Measurements from ENCODE around the gene KCNK15. TPM values are rescaled to one million over a fixed set of nuclear protein-coding genes. Genes with fewer than 3 reads are reported as not detected.

The KCNK15 gene
- polyA plus RNA-seq, 1 donor (not counting 4 experiments of a cell fraction or from before 2014, with no cell fraction given): not detected

- no peak for DNase-seq (ENCODE audit: low read depth, low spot score)
- no peak overlapping the region for H3K4me2 ChIP-seq (ENCODE audit: control insufficient read depth, extremely low read depth, insufficient read depth, low read depth, low read length)
- TF ChIP-seq CTCF (optimal IDR thresholded peaks at IDR 0.05 in 1 of 3, IDR thresholded peaks at IDR 0.05 in 1 of 3, conservative IDR thresholded peaks at IDR 0.05 in 1 of 3; ENCODE audit: extremely low read depth in 1 of 3, insufficient read depth in 2 of 3, low read length in 3 of 3): no peak
- no peak for TF ChIP-seq EZH2 (IDR thresholded peaks at IDR 0.05; ENCODE audit: low read length)
Measured at GRCh38 chr20:44799691-44800090, 54.0 kb downstream of the KCNK15 start.

GRCh38 chr20:44800391-44801046, 54.9 kb downstream of the KCNK15 start:
- Histone ChIP-seq H3K27ac (ENCODE audit: control insufficient read depth, insufficient read depth, low read length) (no peak overlapping the region), H3K36me3 (ENCODE audit: control insufficient read depth in 2 of 2, extremely low read depth in 1 of 2, insufficient read depth in 2 of 2, low read length in 2 of 2) (no peaks in the 10 kb centered on the region), H3K9me3 (ENCODE audit: control insufficient read depth, low read depth, low read length) (no peaks in the 10 kb centered on the region), H3K9ac (ENCODE audit: control insufficient read depth, extremely low read depth, insufficient read depth, low read length) (no peak overlapping the region), H3K9me1 (ENCODE audit: control insufficient read depth, extremely low read depth, insufficient read depth, low read length) (no peaks in the 10 kb centered on the region), H3K4me3 (ENCODE audit: control insufficient read depth in 2 of 3, extremely low read depth in 1 of 3, insufficient read depth in 2 of 3, low read depth in 1 of 3, low read length in 3 of 3) (no peak overlapping the region), H3K4me2 (ENCODE audit: control insufficient read depth, extremely low read depth, insufficient read depth, low read depth, low read length) (no peak overlapping the region), H3K27me3 (ENCODE audit: control insufficient read depth, extremely low read depth, insufficient read depth, low read length) (peaks cover 8% of the 10 kb centered on the region), H3K79me2 (ENCODE audit: control insufficient read depth, insufficient read depth, low read length) (no peaks in the 10 kb centered on the region), H3K4me1 (ENCODE audit: control insufficient read depth, extremely low read depth, insufficient read depth, low read length) (no peaks in the 10 kb centered on the region), H4K20me1 (ENCODE audit: control insufficient read depth, extremely low read depth, insufficient read depth, low read length) (peaks cover 2% of the 10 kb centered on the region), H2AFZ (ENCODE audit: control insufficient read depth, low read length) (no peak overlapping the region)
- DNase-seq (ENCODE audit: low read depth, low spot score) (no peak), FAIRE-seq (no peak)
- no peak for TF ChIP-seq CTCF (optimal IDR thresholded peaks at IDR 0.05 in 1 of 3, IDR thresholded peaks at IDR 0.05 in 1 of 3, conservative IDR thresholded peaks at IDR 0.05 in 1 of 3; ENCODE audit: extremely low read depth in 1 of 3, insufficient read depth in 2 of 3, low read length in 3 of 3)
- no peak for TF ChIP-seq EZH2 (IDR thresholded peaks at IDR 0.05; ENCODE audit: low read length)
- dilution Hi-C loops (cut with MboI; ENCODE audit: extremely low pct_ligation_motif_present, low sequenced_read_pairs): no loop called here

More at GRCh38 chr20:44799691-44800090, 54.0 kb downstream of the KCNK15 start:
- no peak overlapping the region for H3K27ac ChIP-seq (ENCODE audit: control insufficient read depth, insufficient read depth, low read length)
- no peak overlapping the region for H3K4me3 ChIP-seq (ENCODE audit: control insufficient read depth in 2 of 3, extremely low read depth in 1 of 3, insufficient read depth in 2 of 3, low read depth in 1 of 3, low read length in 3 of 3)
- peaks cover 8% of the 10 kb centered on the region for H3K27me3 ChIP-seq (ENCODE audit: control insufficient read depth, extremely low read depth, insufficient read depth, low read length)
- no peaks in the 10 kb centered on the region for H3K79me2 ChIP-seq (ENCODE audit: control insufficient read depth, insufficient read depth, low read length)
- dilution Hi-C loops (cut with MboI; ENCODE audit: extremely low pct_ligation_motif_present, low sequenced_read_pairs): no loop called here
- H3K4me1 ChIP-seq (ENCODE audit: control insufficient read depth, extremely low read depth, insufficient read depth, low read length): no peaks in the 10 kb centered on the region
- FAIRE-seq: no peak
- H3K36me3 ChIP-seq (ENCODE audit: control insufficient read depth in 2 of 2, extremely low read depth in 1 of 2, insufficient read depth in 2 of 2, low read length in 2 of 2): no peaks in the 10 kb centered on the region
- H4K20me1 ChIP-seq (ENCODE audit: control insufficient read depth, extremely low read depth, insufficient read depth, low read length): peaks cover 2% of the 10 kb centered on the region
- H2AFZ ChIP-seq (ENCODE audit: control insufficient read depth, low read length): no peak overlapping the region
- H3K9me1 ChIP-seq (ENCODE audit: control insufficient read depth, extremely low read depth, insufficient read depth, low read length): no peaks in the 10 kb centered on the region
- H3K9me3 ChIP-seq (ENCODE audit: control insufficient read depth, low read depth, low read length): no peaks in the 10 kb centered on the region
- no peak overlapping the region for H3K9ac ChIP-seq (ENCODE audit: control insufficient read depth, extremely low read depth, insufficient read depth, low read length)

Other genes starting within 250 kb of the KCNK15 start
- gene SERINC3, start 223.8 kb upstream of the KCNK15 start, polyA plus RNA-seq: 118 to 151 TPM (median 145 TPM) in 3 replicates
- 6.6 to 9.9 TPM (median 8.4 TPM) in 3 replicates for gene PKIG, start 163.3 kb upstream of the KCNK15 start, polyA plus RNA-seq
- 18.9 to 26.4 TPM (median 21.4 TPM) in 3 replicates for gene ADA, start 94.2 kb upstream of the KCNK15 start, polyA plus RNA-seq
- 0.50 TPM in 1 of 3 replicates, not detected in the others for gene CCN5, start 30.5 kb upstream of the KCNK15 start, polyA plus RNA-seq
- gene RIMS4, start 64.7 kb downstream of the KCNK15 start, polyA plus RNA-seq: 0.01 TPM in 1 of 3 replicates, not detected in the others
- gene YWHAB, start 139.8 kb downstream of the KCNK15 start, polyA plus RNA-seq: 135 to 269 TPM (median 214 TPM) in 3 replicates
- gene PABPC1L, start 164.2 kb downstream of the KCNK15 start, polyA plus RNA-seq: 27.2 to 31.4 TPM (median 29.8 TPM) in 3 replicates
- gene TOMM34, start 214.5 kb downstream of the KCNK15 start, polyA plus RNA-seq: 31.5 to 47.7 TPM (median 32.9 TPM) in 3 replicates
- 23.4 to 30.5 TPM (median 27.4 TPM) in 3 replicates for gene STK4, start 220.6 kb downstream of the KCNK15 start, polyA plus RNA-seq

Measured in keratinocyte (primary cell).